DMS153 treated with DMSO at 0.1 percent for 48 hours (cell line): ENCODE data around the gene ZNF506.
"Not testable (repeated sequence)": the region's sequence is repeated elsewhere in the genome, so short reads cannot be mapped to it uniquely, and the experiment has no call there.

ENCODE experiments used
- DNase-seq: peaks from one replicate; lab custom pipeline; 2025; ENCODE audit not compliant: unreplicated experiment; lab: John Stamatoyannopoulos, UW

The ZNF506 gene

DNA sequence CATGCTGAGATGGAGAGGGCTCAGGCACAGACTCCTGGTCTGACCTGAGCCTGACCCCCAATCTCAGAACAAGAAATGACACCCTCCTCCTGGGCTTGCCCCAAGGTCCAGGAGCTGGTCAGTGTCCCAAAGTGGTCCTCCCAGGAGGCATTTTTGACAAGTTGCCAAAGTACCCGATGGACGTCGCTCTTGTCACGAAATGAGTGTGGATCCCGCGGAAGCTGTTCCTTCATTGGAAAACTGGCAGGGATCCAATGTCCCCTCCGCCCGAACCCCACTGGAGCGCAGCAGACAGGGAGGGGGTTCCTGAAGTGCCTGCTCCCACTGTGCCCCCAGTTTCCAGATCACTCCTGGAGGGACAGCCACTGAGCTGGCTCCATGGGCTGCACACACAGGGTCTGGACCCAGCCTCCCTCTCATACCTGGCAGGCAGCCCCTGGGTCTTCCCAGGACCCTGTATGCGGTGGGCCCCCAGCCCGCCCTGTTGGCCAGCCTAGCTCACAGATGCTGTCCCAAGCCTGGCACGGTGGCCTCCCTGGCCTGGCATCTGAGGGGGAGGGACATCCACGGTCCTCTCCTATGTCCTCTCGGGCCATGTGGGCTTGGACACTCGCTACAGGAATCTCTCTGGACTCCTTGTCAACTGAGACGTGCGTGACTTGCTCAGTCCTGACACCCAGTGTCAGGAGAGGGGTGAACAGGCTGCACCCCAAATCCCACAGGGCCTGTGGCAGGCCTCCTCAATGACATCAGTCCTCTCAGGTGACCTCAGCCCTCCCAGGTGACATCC is 75.9 kb downstream of the ZNF506 start:
- DNase-seq, result no peak

DNA sequence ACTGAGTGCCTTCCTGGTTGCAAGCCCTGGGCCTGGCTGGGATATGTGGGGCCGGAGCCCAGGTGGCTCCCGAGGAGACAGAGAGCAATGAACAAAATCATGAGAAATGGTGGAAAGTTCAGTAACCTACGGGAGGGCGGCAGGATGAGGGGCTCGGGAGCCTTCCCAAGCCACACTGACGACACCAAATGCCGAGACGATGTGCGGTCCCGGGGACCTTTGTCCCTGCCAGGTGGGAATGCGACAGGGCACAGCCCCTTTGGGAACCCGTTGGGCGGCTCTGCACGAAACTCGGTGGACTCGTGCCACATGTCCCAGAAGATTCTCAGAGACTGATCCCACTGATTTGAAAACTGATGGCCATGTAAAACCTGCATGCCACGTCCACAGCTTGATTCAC is 76.9 kb downstream of the ZNF506 start:
- DNase-seq, result no peak

DNA sequence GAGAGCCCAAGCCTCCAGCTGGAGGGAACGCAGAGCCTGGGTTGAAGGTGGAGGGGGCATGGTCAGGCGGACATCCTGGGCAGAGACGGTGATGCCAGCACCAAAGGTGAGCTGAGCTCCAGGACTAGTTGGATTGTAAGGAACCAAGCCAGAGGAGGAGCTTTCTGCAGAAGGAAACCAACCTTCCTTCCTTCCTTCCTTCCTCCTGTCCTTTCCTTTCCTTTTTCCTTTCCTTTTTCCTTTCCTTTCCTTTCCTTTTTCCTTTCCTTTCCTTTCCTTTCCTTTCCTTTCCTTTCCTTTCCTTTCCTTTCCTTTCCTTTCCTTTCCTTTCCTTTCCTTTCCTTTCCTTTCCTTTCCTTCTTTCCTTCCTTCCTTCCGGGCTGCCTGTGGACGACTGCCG is 77.6 kb downstream of the ZNF506 start:
- not testable (repeated sequence) for DNase-seq

DNA sequence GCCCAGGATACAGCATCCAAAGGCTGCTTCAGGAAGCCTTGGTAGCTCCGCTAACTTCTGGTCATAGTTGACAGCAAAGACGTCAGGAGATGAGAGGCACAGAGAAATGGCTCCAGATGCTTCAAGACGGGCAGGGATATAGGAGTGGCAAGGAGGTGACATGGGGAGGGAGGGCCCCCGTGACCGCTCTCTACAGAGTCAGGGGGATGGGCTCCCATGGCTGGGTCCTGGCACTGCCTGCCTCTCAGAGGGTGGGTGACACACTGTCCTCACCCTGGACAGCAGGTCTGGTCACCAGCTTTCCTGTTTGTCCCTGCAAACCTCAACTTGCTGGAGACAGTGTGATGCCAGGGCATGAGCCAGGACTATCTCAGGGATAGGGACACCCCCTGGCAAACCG is 78.4 kb downstream of the ZNF506 start:
- no peak for DNase-seq

DNA sequence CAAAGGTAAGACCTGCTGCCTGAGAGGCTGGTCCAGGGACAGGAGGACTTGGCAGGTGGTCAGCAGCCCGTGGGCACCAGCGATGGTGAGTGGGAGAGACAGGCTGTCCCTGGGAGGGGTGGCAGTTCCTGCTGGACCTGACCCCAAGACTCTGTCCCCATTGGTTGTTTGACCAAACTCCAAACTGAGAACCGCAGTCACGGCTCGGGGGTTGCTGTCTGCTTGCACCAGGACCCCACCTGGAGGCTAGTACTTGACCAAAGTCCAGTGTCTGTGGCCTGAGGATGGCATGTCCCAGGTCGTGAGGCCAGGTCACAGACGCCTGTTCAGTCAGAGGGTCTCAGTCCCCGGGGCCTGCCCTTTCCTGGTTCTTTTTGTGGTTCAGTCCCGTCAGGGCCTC is 78.8 kb downstream of the ZNF506 start:
- DNase-seq, result no peak
